H1 (cell line): ENCODE measurements around the gene LRPAP1. TPM values are rescaled to one million over a fixed set of nuclear protein-coding genes. Genes with fewer than 3 reads are reported as not detected.

Experiments
- CHD7 ChIP-seq: fragments of 300-600 bp; sonication (generic); IDR thresholded peaks from 2 replicates; pipeline ENCODE4 v1.7.1; 2012; ENCODE audit warnings: low read length, moderate library complexity, mild to moderate bottlenecking, inconsistent platforms; ENCODE audit not compliant: insufficient replicate concordance
- CREB1 ChIP-seq: IDR thresholded peaks from 2 replicates; pipeline ENCODE4 v1.6.1; 2012; ENCODE audit warnings: inconsistent platforms
- E2F6 ChIP-seq: IDR thresholded peaks from 2 replicates; pipeline ENCODE4 v1.6.1; 2012; ENCODE audit warnings: inconsistent platforms
- EP300 ChIP-seq, 2 experiments: IDR thresholded peaks; 1 replicate in 1 of 2; 2 replicates in 1 of 2; pipeline ENCODE4 v1.6.1; 2011 to 2012; ENCODE audit warnings: low read depth in 2 of 2, low read length in 2 of 2, mild to moderate bottlenecking in 2 of 2, borderline replicate concordance in 1 of 2, inconsistent platforms in 1 of 2, moderate library complexity in 1 of 2
- RXRA ChIP-seq: IDR thresholded peaks from 2 replicates; pipeline ENCODE4 v1.6.1; 2011; ENCODE audit warnings: low read depth, mild to moderate bottlenecking, low read length, moderate library complexity; ENCODE audit not compliant: insufficient read depth
- SRF ChIP-seq: IDR thresholded peaks from 2 replicates; pipeline ENCODE4 v1.6.1; 2011; ENCODE audit warnings: mild to moderate bottlenecking, low read depth, low read length, moderate library complexity
- TCF12 ChIP-seq: IDR thresholded peaks from 2 replicates; pipeline ENCODE4 v1.6.1; 2011; ENCODE audit warnings: low read depth, mild to moderate bottlenecking, low read length
- polyA plus RNA-seq, 7 experiments: library from polyadenylated mRNA; depleted of rRNA in 3 of 7; stranded (reverse) in 5 of 7; unstranded in 2 of 7; fragments of >200 nt in 5 of 7; fragments of 200-250 nt in 2 of 7; gene quantifications; 1 replicate in 5 of 7; 2 replicates in 1 of 7; 4 replicates in 1 of 7; pipeline versions ENCODE4 v1.2.1 to v1.2.3, GENCODE V29; 2011 to 2013; ENCODE audit warnings: missing spikeins in 2 of 7, mixed read lengths in 2 of 7
- total RNA-seq: library from RNA; stranded (reverse); fragmentation: NEBNext Ultra II Directional; extraction: Animal tissue kit (Norgen Biotek cat#: 25700); gene quantifications from 2 replicates; pipeline ENCODE4 v1.2.1, GENCODE V29; 2021
- TF ChIP-seq, protein P1 (sequence below): IDR thresholded peaks from 2 replicates; pipeline ENCODE4 v1.6.1; 2012; ENCODE audit warnings: low read length, inconsistent platforms

The LRPAP1 gene
- total and polyA plus RNA-seq, 2 of the 8 experiments (the other 6 are each of a cell fraction or from before 2014, with no cell fraction given), result 31.1 to 101 TPM

DNA sequence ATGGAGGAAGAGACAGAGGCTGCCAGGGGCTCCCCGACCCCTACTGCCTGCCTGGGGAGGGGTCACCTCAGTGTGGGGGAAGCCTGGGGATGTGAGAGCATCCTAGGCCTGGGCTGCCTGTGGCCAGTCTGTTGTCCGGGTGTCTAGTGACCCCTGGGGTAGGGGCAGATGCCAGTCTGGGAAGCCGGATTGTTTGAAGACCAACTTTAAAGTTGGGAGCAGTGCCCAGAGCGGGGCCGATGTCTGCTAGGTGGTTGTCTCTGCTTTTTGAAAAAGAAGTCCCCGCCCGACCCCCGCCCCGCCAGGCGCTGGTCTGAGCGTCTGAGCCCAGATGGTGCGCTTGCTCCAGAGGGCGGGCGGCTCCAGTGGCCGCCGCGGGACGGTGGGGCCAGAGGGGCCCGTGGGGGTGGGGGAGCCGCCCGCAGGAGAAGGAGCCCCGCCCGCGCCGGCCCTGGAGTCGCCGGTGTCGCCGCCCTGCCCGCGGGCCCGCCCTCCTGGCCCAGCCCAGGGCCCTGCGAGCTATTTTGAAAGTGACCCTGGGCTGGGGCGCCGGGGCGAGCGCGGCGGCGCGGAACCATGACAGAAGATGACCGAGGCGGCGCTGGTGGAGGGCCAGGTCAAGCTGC is 69.3 kb downstream of the LRPAP1 start, which contains the start of gene DOK7 (continued):
- TF ChIP-seq CHD7 (no peak), EP300 (IDR thresholded peaks at IDR 0.05; ENCODE audit: borderline replicate concordance in 1 of 2, low read depth in 2 of 2, low read length in 2 of 2) (no peak), TCF12 (no peak), SRF (no peak), RXRA (no peak), E2F6 (no peak), CREB1 (peak; percentile 65)
- TF ChIP-seq, protein P1, sequence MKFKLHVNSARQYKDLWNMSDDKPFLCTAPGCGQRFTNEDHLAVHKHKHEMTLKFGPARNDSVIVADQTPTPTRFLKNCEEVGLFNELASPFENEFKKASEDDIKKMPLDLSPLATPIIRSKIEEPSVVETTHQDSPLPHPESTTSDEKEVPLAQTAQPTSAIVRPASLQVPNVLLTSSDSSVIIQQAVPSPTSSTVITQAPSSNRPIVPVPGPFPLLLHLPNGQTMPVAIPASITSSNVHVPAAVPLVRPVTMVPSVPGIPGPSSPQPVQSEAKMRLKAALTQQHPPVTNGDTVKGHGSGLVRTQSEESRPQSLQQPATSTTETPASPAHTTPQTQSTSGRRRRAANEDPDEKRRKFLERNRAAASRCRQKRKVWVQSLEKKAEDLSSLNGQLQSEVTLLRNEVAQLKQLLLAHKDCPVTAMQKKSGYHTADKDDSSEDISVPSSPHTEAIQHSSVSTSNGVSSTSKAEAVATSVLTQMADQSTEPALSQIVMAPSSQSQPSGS, result no peak
